MG63 (cell line): ENCODE measurements around the gene ACOT7. TPM values are rescaled to one million over a fixed set of nuclear protein-coding genes. Genes with fewer than 3 reads are reported as not detected.

Experiments
- DNase-seq: peaks from one replicate; pipeline ENCODE4 v3.0.0-alpha.2; 2020
- H3K27me3 ChIP-seq: fragments of 250-450 bp; sonication (Bioruptor Pico); 2 replicates; pipeline ENCODE4 v1.5.1; 2020; ENCODE audit warnings: mild to moderate bottlenecking, moderate library complexity
- H3K36me3 ChIP-seq: fragments of 250-450 bp; sonication (Bioruptor Pico); 2 replicates; pipeline ENCODE4 v1.5.1; 2020; ENCODE audit warnings: mild to moderate bottlenecking, moderate library complexity
- H3K4me3 ChIP-seq: fragments of 250-450 bp; sonication (Bioruptor Pico); 2 replicates; pipeline ENCODE4 v1.5.1; 2020; ENCODE audit warnings: mild to moderate bottlenecking, moderate library complexity
- H3K9me3 ChIP-seq: fragments of 250-450 bp; sonication (Bioruptor Pico); 2 replicates; pipeline ENCODE4 v1.5.1; 2020; ENCODE audit warnings: mild to moderate bottlenecking, moderate library complexity
- total RNA-seq: library from RNA; depleted of rRNA; stranded (reverse); fragments of >200 nt; shearing (Covaris generic); gene quantifications from 2 replicates; pipeline ENCODE4 v1.2.3, GENCODE V29; 2014; ENCODE audit warnings: low replicate concordance

ACOT7 gene
- total RNA-seq, 1 experiment from 2014 or later, result 91.4 TPM

DNA sequence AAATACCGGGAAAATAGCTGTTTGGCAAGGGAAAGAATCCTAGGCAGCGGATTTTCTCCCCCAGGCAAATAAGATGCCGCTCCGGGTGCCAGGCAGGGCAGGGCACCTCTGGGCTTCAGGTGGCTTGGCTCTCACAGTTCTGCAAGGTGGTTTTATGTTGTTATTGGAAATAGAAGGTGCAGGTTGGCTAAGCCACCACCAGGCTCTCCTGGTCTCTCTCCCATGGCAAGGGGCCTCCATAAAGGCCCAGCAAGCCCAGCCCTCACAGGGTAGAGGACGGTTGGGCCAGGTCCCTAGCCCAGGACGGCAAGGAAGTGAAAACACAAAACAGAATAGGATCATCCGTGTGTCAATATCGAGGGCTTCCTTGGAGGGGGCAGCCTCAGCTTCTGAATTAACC lies 95.0 kb downstream of the ACOT7 start:
- Histone ChIP-seq H3K9me3 (no peaks in the 10 kb centered on the region), H3K4me3 (no peak overlapping the region)

DNA sequence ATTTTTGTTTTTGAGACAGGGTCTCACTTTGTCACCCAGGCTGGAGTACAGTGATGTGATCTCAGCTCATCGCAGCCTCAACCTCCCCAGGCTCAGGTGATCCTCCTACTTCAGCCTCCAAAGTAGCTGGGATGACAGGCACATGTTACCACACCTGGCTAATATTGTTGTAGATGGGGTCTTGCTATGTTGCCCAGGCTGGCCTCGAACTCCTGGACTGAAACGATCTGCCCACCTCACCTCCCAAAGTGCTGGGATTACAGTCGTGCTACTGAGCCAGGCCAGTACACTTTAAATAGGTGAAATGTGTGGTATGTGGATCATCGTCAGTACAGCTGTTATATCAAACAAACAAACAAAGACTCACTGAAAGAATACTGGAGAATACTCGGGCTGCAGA lies 97.7 kb downstream of the ACOT7 start:
- Histone ChIP-seq H3K9me3 (no peaks in the 10 kb centered on the region), H3K27me3 (no peaks in the 10 kb centered on the region), H3K36me3 (no peaks in the 10 kb centered on the region; the same call in 1 of the 2 replicates), H3K4me3 (no peak overlapping the region)
- DNase-seq, result no peak

More for the DNA sequence above, 95.0 kb downstream of the ACOT7 start:
- Histone ChIP-seq H3K36me3 (no peaks in the 10 kb centered on the region), H3K27me3 (no peaks in the 10 kb centered on the region)
- DNase-seq, result no peak

DNA sequence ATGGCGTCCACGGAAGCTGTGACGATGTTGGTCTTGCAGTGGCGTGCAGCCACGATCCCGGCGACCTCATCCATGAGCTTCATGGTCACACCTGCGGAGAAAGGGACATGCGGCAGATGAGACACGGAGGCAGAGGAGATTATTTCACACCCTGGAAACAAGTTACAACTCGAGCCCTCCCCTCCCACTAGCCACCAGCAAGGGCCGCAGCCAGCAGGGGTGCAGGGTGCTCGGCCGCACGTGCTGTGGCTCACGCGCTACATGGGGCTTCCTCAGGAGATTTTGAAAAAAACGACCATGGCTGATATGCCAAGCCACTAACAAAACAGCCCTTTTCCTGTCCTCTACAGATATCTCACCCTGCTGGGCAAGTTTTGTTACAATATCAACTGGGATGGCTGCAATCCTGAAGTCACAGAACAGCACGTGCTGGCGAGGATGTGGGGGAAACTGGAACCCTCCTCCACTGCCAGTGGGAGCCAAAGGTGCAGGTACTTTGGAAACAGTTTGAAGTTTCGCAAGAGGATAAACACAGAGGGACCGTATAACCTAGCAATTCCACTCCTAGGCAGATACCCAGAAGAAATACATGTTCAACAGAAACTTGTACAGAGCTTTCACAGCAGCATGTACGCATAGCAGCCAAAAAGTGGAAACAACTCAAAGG lies 98.5 kb downstream of the ACOT7 start:
- H3K4me3 ChIP-seq, result no peak overlapping the region
- H3K27me3 ChIP-seq, result no peaks in the 10 kb centered on the region
- H3K9me3 ChIP-seq, result no peaks in the 10 kb centered on the region
- DNase-seq, result no peak
- H3K36me3 ChIP-seq, result no peaks in the 10 kb centered on the region; the same call in 1 of the 2 replicates

DNA sequence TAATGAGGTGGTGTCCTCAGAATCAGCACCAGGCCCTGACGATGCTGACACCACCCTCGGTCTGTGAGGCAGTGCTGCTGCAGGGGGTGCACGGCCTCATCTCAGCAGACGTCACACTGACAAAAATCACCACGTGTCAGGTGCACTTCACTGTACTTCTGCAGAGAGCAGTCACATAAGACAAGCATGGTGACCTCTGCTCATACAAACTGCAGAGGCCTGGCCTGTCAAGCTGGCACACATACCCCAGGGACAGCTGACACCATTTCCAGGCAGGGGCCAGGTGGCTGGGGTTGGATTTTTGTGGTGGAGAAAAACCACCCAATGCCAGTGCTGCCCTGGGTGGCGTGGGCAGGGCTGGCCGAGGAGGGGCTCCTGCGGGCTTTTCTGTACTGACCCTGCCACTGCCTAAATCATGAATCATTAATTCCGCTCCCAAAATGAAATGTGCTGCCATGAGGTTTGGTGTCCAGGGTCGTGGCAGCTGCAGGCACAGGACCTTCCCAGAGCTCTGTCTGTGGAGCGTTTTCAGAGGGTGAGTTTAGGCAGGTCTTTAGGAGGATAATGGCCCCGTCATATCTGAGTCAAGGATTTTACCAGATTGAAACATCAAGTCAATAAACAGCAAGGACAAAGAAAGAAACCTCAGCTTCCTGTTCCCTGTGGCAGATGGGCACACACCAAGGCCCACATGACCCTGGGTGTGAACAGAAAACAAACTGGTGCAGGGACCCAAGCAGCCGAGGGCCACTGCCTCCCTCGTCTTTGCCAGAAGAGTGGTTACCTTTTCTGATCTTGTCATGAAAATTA lies 99.3 kb downstream of the ACOT7 start:
- no peaks in the 10 kb centered on the region for H3K27me3 ChIP-seq
- H3K36me3 ChIP-seq, result no peaks in the 10 kb centered on the region; the same call in 1 of the 2 replicates
- H3K4me3 ChIP-seq, result no peak overlapping the region
- no peak for DNase-seq
- no peaks in the 10 kb centered on the region for H3K9me3 ChIP-seq

DNA sequence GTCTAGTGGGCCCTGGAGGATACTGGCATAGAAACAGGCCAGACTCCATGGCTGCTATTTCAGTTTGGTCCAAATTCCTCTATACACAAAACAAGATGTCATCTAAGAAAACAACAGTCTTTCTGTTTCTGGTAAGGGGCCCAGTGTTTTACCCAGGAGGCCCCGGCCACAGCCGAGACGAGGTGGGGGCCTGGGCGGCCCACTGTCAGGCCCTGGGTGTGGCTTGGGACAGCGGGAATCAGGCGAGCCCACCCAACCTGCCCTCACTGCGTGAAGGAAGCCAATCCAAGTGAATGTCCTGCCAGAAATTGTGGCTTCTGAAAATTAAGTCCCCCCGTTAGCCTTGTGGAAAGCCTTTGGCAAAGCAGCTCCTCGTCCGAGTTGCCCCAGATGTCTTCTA lies 101.5 kb downstream of the ACOT7 start:
- Histone ChIP-seq H3K9me3 (no peaks in the 10 kb centered on the region), H3K27me3 (no peaks in the 10 kb centered on the region), H3K4me3 (no peak overlapping the region), H3K36me3 (no peaks in the 10 kb centered on the region; the same call in 1 of the 2 replicates)
- no peak for DNase-seq

DNA sequence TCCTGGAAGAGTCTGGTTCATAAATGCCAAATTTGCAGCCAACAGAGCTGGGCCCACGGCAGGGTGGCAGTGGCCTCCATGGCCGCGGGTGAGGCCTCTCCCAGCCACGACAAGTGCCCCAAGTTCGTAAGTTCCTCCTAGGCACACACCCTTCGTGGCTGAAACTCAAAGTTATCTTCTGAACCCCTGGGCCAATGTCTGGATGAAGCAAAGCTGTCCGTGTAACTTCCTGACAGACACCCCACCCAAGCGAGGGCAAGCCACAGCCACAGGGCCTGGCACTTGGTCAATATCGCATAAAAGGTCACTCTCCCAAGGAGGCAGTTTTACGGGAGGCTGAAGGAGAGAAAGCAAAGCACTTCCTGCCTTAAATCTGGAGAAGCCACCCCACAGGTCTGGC lies 104.9 kb downstream of the ACOT7 start:
- H3K27me3 ChIP-seq, result no peaks in the 10 kb centered on the region
- no peaks in the 10 kb centered on the region for H3K9me3 ChIP-seq
- H3K36me3 ChIP-seq, result no peaks in the 10 kb centered on the region; the same call in 1 of the 2 replicates
- DNase-seq, result no peak
- no peak overlapping the region for H3K4me3 ChIP-seq

DNA sequence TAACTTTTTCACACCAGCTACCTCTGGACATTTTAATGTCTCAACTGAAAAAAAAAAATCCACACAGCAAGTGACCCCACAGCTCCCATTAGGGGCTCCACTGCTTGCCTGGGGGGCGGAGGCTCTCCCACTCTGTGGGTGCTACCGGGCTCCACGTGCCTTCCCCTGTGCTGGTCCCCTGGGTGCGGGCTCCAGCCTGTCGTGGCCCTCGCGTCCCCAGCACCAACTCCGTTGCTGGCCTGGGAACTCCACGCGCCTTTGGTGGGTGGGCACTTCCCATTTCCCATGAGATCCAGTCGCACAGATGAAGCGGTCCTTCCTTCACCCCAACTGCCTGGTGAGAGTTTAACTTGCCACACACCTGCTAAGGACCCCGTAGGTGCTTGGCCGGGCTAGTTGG lies 105.5 kb downstream of the ACOT7 start:
- no peak for DNase-seq
- Histone ChIP-seq H3K9me3 (no peaks in the 10 kb centered on the region), H3K36me3 (no peaks in the 10 kb centered on the region; the same call in 1 of the 2 replicates), H3K4me3 (no peak overlapping the region), H3K27me3 (no peaks in the 10 kb centered on the region)

DNA sequence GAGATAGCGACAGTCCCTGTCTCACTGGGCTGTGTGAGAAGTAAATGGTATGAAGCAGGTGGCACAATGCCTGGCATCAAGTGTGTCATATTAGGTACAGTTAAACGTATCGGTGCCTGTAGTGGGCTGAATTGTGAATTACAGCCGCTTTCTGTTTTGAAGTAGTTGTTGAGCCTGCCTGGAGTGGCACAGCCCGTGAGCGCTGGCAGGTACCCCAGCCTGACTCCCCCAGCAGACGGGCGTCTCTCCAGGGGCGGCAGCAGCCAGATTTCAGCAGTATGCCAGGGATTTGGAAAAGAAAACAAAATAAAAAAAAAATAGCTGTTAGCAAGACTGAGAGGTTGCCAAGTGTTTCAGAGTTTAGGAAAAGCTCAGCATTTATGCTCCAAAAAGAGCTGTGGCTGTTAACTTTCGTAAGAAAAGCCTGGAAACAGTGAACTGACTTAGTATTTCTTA lies 106.1 kb downstream of the ACOT7 start:
- H3K27me3 ChIP-seq, result no peaks in the 10 kb centered on the region
- no peaks in the 10 kb centered on the region for H3K9me3 ChIP-seq
- H3K4me3 ChIP-seq, result no peak overlapping the region
- no peaks in the 10 kb centered on the region; the same call in 1 of the 2 replicates for H3K36me3 ChIP-seq
- DNase-seq, result peak; percentile 74

DNA sequence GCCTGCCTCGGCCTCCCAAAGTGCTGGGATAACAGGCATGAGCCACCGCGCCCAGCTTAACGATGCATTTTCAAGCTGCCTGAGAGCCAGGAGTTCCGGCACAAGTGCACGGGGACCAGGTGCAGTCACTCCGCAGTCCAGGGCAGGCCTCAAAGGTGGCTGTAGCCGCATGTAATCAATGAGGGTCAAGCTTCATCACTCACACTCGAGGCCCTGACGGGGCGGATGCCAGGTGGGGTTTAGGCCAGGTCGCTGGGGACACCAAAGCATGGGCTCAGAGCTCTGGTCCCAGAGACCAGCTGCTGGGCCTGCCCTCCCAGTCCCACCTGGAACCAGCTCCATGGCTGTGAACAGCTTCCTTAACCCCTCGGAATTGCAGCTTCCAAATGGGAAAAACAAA lies 106.5 kb downstream of the ACOT7 start:
- Histone ChIP-seq H3K4me3 (no peak overlapping the region), H3K36me3 (no peaks in the 10 kb centered on the region; the same call in 1 of the 2 replicates), H3K27me3 (no peaks in the 10 kb centered on the region), H3K9me3 (no peaks in the 10 kb centered on the region)
- no peak for DNase-seq

DNA sequence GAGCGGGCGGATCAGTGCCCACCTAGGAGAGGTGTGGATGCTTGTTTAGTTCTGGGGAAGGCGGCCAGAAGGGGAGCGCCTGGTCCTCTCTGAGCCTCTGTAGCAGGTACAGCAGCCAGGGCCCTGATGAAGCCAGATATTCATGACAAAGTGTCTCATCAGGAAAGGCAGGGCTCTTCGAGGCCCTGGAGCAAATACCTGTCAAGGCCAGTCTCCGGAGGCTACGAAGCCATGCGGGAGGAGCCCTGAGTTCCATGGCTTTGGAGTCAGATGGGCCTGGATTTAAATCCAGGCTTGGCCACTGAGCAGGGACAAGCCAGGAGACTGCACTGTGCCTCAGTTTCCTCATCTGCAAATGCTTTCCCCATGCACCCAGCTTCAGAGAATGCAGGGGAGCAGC lies 107.3 kb downstream of the ACOT7 start:
- H3K27me3 ChIP-seq, result no peaks in the 10 kb centered on the region
- H3K36me3 ChIP-seq, result no peaks in the 10 kb centered on the region; the same call in 1 of the 2 replicates
- no peak overlapping the region for H3K4me3 ChIP-seq
- DNase-seq, result no peak
- H3K9me3 ChIP-seq, result no peaks in the 10 kb centered on the region

DNA sequence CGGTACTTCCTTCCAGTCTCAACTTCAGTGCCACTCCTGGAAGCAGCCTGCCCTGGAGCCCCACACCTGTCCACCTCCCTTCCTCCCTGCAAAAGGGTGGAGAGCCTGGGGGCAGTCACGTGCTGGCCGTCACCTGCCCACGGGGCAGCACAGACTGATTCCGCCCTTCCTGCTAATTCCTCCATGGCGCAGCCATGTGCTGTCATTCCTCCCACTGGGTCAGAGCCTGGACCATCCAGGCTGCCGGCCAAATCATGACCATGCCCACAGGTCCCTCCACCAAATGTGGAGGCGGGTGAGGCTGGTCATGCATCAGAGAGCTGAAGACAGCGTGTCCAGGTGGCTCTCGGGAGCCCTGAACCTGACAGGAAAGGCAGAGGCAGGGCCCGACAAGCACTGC lies 108.2 kb downstream of the ACOT7 start:
- H3K36me3 ChIP-seq, result no peaks in the 10 kb centered on the region; the same call in 1 of the 2 replicates
- no peaks in the 10 kb centered on the region for H3K27me3 ChIP-seq
- no peak overlapping the region for H3K4me3 ChIP-seq
- H3K9me3 ChIP-seq, result no peaks in the 10 kb centered on the region
- no peak for DNase-seq

DNA sequence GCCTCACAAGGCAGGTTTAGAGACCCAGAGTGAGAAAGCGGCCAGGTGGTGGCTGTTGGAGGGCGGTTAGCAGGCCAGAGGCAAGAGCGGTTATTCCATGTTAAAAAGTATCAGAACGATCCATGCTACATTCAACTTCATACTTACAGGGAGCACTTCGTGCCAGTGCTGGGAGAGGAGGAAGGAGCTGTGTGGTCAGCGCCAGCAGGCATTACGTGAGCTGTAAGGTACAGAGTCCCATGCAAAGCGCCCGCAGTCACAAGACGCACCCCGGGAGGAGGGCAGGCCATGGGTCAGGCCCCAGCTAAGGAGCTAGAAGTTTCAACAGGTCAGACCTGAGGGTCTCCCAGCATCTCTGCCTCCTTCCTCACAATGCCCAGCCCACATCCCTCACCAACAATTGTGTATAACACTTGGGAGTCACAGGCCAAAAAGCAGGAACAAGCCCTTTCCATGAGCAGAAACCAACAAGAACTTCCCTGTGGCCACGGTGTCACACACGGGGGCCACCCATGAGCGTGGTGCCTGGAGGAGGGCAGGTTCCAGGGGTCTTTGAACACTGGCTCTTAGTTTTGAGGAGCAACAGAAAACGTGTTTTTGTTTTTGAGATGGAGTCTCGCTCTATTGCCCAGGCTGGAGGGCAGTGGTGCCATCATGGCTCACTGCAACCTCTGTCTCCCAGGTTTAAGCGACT lies 110.8 kb downstream of the ACOT7 start:
- Histone ChIP-seq H3K27me3 (no peaks in the 10 kb centered on the region), H3K36me3 (no peaks in the 10 kb centered on the region; the same call in 1 of the 2 replicates), H3K4me3 (no peak overlapping the region), H3K9me3 (no peaks in the 10 kb centered on the region)
- DNase-seq, result no peak

DNA sequence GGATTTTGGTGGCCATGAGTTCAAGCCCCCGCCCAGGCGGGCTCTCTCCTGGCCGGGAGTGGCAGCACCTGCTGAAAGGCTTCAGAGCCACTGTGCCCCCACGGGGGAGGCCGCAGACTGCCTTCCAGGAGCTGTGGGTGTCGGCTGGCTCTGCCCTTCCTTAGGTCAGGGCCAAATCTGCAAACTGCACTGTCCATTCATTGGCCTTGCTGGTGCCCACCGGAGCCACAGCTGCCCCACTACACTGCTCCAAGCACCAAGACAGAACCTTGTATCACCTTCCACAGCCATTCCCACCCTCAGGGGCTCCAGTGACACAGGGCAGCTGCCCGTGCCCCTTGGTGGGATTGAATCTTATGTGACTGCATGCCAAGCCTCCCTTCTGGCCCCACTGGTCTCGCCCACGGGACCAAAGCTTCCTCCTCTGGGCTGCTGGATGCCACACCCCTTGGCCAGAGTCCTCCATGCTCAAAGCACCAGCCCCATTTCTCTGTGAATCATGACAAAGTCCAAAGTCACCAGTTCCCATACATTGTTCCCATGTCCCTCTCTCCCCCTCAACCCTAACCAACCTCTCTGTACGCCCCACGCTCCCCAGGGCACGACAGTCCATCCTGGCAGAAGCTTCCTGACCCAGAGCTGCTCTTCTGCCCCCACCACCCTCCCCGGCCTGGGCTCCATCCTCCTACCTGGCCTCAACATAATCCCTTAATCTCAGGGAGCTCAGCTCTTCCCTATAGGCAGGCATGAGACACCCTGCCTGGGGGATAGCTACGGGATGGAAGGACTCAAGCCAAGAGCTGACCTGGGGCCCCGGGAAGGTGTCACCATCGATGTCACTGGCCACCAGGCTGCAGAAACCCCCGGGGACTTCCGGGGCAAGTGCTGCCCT lies 111.8 kb downstream of the ACOT7 start:
- Histone ChIP-seq H3K4me3 (no peak overlapping the region), H3K9me3 (no peaks in the 10 kb centered on the region), H3K27me3 (no peaks in the 10 kb centered on the region), H3K36me3 (no peaks in the 10 kb centered on the region; the same call in 1 of the 2 replicates)
- DNase-seq, result no peak

DNA sequence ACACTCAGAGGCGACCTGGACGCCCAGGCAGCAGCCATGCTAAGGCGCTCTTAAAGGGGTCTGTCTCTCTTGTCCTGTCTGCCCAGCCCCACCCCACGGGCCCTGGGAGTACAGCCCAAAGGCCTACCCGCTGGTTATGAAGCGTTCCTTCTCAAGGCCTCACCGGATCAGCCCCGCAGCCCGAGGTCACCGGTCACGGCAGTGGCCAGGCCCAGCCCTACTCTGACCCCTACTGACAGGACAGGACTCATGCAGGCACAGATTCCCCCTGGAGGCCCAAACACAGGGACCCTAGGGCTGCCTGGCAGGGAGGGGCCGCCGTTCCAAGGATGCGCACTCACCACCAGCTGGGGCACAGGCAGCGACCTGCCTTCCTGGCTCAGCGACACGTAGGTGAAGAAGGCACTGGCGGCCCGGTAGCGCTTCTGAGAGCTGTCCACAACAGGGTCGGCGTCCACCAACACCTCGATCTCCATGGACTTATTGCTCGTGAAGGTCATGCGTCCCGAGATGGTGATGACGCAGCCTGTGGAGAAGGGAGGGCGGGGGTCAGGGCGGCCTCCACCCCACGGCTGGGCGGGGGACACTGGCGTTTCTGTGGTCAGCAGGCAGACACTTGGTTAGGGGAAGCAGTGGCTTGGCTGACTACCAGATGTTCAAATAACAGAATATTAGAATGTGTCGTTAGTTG lies 112.7 kb downstream of the ACOT7 start:
- no peak for DNase-seq
- H3K9me3 ChIP-seq, result no peaks in the 10 kb centered on the region
- no peaks in the 10 kb centered on the region for H3K27me3 ChIP-seq
- H3K36me3 ChIP-seq, result no peaks in the 10 kb centered on the region; the same call in 1 of the 2 replicates
- no peak overlapping the region for H3K4me3 ChIP-seq

DNA sequence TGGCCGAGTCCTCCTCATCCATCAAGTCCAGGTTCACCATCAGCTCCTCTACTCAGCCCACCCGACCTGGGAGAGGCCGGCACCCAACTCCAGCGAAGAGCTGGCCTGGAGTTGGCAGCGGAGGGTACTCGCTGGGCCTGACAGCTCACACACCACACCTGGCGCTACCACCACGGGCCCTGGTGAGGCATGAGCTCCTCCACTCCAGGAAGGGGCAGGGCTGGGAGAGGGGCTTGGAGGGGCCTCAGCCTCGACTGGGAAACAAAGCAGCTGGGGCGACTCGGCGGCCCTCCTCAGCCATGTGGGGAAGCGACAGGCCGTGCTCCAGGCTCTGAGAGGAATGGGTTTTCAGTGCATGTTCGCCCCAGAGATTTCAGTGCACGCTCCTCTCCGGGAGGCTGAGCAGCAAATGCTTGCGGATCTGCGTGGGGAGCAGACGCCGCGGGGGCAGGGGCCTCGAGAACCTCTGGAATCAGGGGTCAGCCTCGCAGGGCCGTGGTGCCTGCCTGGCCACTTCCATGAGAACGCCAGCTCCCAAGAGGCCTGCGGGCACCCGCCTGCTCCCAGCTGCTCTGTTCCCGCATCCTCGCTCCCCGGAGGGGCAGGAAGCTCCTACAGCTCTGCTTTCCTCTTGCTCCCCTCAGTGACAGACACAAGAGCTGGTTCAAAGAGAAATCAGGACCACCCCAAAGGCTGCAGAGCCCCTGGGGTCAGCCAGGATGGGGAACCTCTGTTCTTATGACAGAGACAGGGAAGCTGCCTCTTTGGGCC lies 113.8 kb downstream of the ACOT7 start:
- no peaks in the 10 kb centered on the region for H3K9me3 ChIP-seq

More for the DNA sequence above, 113.8 kb downstream of the ACOT7 start:
- H3K36me3 ChIP-seq, result no peaks in the 10 kb centered on the region; the same call in 1 of the 2 replicates
- no peak for DNase-seq
- H3K27me3 ChIP-seq, result no peaks in the 10 kb centered on the region
- no peak overlapping the region for H3K4me3 ChIP-seq
